SJSA1 (cell line): ENCODE data around the gene DGCR8. TPM values are rescaled to one million over a fixed set of nuclear protein-coding genes. Genes with fewer than 3 reads are reported as not detected.

ENCODE experiments used
- DNase-seq, 2 experiments: peaks; one replicate each; pipeline ENCODE4 v3.0.0-alpha.2; 2015 to 2020; ENCODE audit warnings: low spot score in 2 of 2, low read depth in 1 of 2
- H3K27ac ChIP-seq: fragments of 250-450 bp; sonication (Bioruptor Pico); 2 replicates; pipeline ENCODE4 v1.5.1; 2020; ENCODE audit warnings: mild to moderate bottlenecking, moderate library complexity
- H3K27me3 ChIP-seq: fragments of 250-450 bp; sonication (Bioruptor Pico); replicated peaks from 2 replicates; pipeline ENCODE4 v1.5.1; 2020; ENCODE audit warnings: mild to moderate bottlenecking, moderate library complexity
- H3K36me3 ChIP-seq: fragments of 250-450 bp; sonication (Bioruptor Pico); 2 replicates; pipeline ENCODE4 v1.5.1; 2020; ENCODE audit warnings: mild to moderate bottlenecking
- H3K4me1 ChIP-seq: fragments of 250-450 bp; sonication (Bioruptor Pico); replicated peaks from 2 replicates; pipeline ENCODE4 v1.6.1; 2021; ENCODE audit warnings: mild to moderate bottlenecking
- H3K4me3 ChIP-seq: fragments of 250-450 bp; sonication (Bioruptor Pico); 2 replicates; pipeline ENCODE4 v1.5.1; 2020; ENCODE audit warnings: mild to moderate bottlenecking
- H3K9me3 ChIP-seq: fragments of 250-450 bp; sonication (Bioruptor Pico); replicated peaks from 2 replicates; pipeline ENCODE4 v1.5.1; 2020; ENCODE audit warnings: mild to moderate bottlenecking
- total RNA-seq: library from RNA; depleted of rRNA; stranded (reverse); fragments of >200 nt; shearing (Covaris generic); gene quantifications from 2 replicates; pipeline ENCODE4 v1.2.3, GENCODE V29; 2014; rRNA removed

The DGCR8 gene
- total RNA-seq = 24.8 and 26.5 TPM in 2 replicates

DNA sequence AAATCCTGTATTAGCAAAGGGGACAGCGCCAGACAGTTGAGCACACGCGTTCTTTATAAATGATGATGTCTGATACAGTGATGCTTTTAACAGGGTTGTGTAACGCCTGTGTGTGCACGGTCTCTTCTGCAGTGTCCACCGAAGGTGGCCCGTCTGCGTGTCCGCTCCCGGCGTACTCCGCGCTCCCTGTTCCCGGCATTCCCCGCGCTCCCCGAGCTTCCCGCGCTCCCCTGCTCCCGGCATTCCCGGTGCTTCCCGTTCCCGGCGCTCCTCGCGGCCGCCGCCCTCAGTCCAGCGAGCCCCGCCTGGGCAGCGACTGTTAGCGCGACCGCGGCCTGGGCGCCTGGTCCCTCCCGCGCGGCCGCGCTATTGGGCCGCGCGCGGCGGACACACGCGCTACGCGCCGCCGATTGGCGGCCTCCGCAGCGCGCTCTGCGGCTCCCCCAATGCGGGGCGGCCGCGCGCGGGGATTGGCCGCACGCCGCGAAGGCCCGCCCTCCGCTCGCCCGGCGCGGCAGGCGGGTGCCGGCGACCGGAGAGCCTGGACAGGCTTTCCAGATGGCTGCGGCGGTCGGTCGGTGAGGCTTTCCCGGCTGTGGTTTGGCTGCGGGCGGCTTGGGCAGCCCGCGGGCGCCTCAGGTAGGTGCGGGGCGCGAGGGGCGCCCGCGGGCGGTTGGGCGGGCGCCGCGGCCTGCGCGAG is at the start of gene DGCR8:
DGCR8 (plus strand) TSS at position 497 of the 700 bp plus-strand sequence. CDS start 5,723 bp downstream, outside the sequence.
- DNase-seq = peak; percentile 92 to 96
- peak within 1 kb of the TSS; percentile 94 for H3K4me3 ChIP-seq
- H3K36me3 ChIP-seq = peaks cover 47% of the 10 kb centered on the region
- no peaks in the 10 kb centered on the region for H3K9me3 ChIP-seq
- H3K27ac ChIP-seq = peak within 1 kb of the TSS; percentile 92
- H3K27me3 ChIP-seq = no peaks in the 10 kb centered on the region
- peaks cover 24% of the 10 kb centered on the region for H3K4me1 ChIP-seq

DNA sequence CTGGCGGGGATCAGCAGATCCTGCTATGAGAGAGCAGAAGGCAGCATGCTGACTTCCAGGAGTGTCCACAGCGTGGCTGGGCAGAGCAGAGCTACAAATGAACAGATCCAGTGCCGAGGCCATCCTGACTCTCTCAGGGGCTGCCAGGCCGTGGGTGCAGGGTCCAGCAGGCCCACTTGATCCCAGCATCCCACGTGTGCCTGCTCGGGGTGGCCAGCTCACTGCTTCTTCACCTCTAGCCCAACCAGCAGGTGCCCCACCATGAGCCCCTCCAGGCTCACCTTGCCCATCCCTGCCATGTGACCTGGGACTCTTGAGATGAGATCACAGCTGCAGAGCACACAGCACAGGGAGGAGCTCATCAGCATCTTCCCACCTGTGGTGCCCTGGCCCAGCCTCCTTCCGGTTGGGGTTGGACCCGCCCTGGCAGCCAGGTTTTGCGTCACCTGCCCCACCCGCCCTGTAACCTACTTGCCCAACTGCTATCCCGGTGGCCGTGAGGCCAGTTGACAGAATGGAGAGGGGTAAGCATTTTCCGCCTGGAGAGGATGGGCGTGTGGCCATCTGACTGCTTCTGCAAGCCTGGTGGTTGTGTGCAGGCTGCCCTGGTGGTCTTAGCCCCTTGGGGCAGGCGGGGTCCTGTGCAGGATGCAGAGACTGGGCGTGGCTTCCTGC is 48.2 kb upstream of the DGCR8 start:
- H3K4me1 ChIP-seq = no peaks in the 10 kb centered on the region
- H3K27me3 ChIP-seq = no peaks in the 10 kb centered on the region
- H3K9me3 ChIP-seq = no peaks in the 10 kb centered on the region

GRCh38 chr22:20032407-20032991 is 47.5 kb upstream of the DGCR8 start:
- Histone ChIP-seq H3K36me3 (peaks cover 19% of the 10 kb centered on the region), H3K27me3 (no peaks in the 10 kb centered on the region), H3K9me3 (no peaks in the 10 kb centered on the region), H3K4me1 (no peaks in the 10 kb centered on the region), H3K27ac (no peak overlapping the region), H3K4me3 (no peak overlapping the region)
- no peak for DNase-seq

More for the DNA sequence above, 48.2 kb upstream of the DGCR8 start:
- Histone ChIP-seq H3K36me3 (peaks cover 12% of the 10 kb centered on the region), H3K4me3 (no peak overlapping the region), H3K27ac (no peak overlapping the region)
- DNase-seq = no peak

DNA sequence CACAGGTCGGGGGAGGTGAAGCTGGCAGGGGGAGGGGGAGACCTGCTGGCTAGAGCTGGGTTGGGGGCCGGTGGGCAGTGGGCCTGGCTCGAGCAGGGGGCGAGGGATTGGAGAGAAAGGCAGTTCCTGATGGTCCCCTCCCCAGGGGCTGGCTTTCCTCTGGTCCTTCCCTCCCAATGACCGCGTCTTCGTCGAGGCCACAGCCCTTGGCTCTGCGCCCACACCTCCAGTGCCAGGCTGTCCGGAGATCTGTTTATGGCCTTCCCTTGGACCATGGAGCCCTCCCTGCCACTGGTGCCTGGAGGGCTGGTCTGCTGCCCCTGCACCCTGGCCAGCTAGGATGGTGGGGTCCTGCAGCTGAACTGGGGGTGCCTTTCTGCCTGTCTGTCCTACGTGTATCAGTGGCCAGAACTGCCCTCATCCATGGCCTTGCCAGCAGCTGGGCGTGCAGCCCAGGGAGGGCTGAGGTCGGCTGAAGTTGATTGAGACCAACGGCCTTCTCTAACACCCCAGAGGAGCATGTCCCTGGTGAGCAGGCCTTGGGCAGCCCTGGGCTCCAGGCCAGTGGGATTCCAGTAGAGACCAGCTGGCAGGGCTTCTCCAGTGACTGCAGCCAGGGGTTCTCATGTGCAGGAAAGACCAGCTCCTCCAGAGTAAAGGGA is 46.9 kb upstream of the DGCR8 start:
- no peak for DNase-seq
- Histone ChIP-seq H3K27ac (no peak overlapping the region), H3K4me3 (no peak overlapping the region), H3K9me3 (no peaks in the 10 kb centered on the region), H3K36me3 (peaks cover 23% of the 10 kb centered on the region), H3K4me1 (no peaks in the 10 kb centered on the region), H3K27me3 (no peaks in the 10 kb centered on the region)

DNA sequence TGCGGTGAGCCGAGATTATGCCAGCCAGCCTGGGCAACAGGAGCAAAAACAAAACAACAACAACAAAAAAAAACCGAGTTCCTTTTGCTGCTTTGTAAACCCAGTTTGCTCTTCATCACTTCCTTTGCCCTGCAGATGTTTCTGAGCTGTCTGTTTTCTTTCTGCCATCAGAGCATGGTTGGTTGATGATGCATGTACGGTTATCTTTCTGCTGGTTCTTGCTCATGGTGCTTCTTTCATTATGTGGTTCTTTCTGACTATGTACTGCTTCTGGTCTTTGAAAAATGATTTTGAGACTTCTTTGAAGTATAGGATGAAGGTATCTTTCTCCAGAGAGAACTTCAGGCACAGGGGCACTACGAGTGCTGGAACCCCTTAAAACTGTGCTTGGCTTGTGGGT is 45.9 kb upstream of the DGCR8 start:
- H3K27ac ChIP-seq = no peak overlapping the region
- H3K4me3 ChIP-seq = no peak overlapping the region
- H3K4me1 ChIP-seq = no peaks in the 10 kb centered on the region
- H3K36me3 ChIP-seq = peaks cover 26% of the 10 kb centered on the region
- no peak for DNase-seq
- no peaks in the 10 kb centered on the region for H3K27me3 ChIP-seq
- no peaks in the 10 kb centered on the region for H3K9me3 ChIP-seq

DNA sequence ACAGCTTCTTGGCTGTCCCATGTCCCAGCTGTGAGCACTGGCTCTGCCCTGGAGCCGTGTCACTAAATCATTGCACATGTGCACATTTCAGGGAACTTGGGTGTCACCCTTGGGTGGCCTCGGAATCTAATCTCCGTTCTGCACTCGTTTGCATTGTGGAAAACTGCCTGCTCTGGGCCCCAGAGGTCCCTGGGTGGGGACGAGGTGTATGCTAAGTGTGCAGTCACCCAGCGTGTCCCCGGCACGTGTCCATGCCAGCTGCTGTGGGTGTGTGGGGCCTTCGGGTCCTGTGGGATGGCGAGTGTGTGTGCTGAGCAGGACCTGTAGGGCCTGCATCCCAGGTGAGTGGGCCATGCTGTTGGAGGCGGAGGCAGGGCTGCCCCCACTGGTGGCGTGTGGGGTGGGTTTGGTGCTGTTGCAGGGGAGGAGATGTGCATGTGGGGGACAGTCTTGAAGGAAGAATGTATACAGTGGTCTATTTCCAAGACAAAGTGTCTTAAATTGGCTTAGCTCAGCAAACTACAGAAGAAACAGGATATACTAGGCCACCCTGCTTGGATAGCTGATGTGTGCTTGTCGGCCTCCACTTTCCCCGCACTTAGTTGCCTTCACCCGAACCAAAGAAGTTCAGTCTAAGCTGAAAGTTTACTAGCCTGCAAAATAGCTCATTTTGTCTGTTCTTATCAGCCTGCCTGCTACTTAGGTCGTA is 44.5 kb upstream of the DGCR8 start:
- Histone ChIP-seq H3K36me3 (peaks cover 26% of the 10 kb centered on the region), H3K27me3 (no peaks in the 10 kb centered on the region), H3K9me3 (no peaks in the 10 kb centered on the region), H3K27ac (no peak overlapping the region), H3K4me3 (no peak overlapping the region), H3K4me1 (no peaks in the 10 kb centered on the region)
- peak in 1 of 2 experiments; percentile 41 for DNase-seq

GRCh38 chr22:20036084-20036482 is 44.0 kb upstream of the DGCR8 start:
- Histone ChIP-seq H3K4me3 (no peak overlapping the region), H3K4me1 (no peaks in the 10 kb centered on the region), H3K27ac (no peak overlapping the region), H3K27me3 (no peaks in the 10 kb centered on the region), H3K36me3 (peaks cover 26% of the 10 kb centered on the region), H3K9me3 (no peaks in the 10 kb centered on the region)
- no peak for DNase-seq

GRCh38 chr22:20036535-20037392 is 43.3 kb upstream of the DGCR8 start:
- peaks cover 26% of the 10 kb centered on the region for H3K36me3 ChIP-seq

DNA sequence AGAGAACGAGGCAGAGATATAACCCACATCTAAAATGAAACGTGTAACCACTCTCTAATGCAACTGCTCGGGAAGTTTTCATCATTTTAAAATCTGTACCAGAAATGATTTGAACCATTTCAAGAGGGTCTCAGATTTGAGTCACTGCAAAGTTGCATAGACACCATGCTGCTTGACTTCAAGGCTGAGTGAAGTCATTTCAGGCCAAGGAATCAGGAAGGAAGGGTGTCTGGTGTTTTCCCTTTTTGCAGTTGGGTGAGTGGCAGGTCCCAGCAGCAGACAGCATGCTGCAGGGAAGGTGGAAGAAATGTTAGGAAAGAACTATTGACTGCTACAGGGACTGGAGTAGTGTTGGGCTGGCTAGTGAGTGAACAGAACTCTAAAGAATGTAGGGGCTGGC is 42.6 kb upstream of the DGCR8 start:
- peaks cover 23% of the 10 kb centered on the region for H3K36me3 ChIP-seq
- H3K27me3 ChIP-seq = no peaks in the 10 kb centered on the region
- H3K9me3 ChIP-seq = no peaks in the 10 kb centered on the region
- H3K4me1 ChIP-seq = no peaks in the 10 kb centered on the region
- no peak for DNase-seq
- H3K27ac ChIP-seq = no peak overlapping the region
- H3K4me3 ChIP-seq = no peak overlapping the region

More at GRCh38 chr22:20036535-20037392, 43.3 kb upstream of the DGCR8 start:
- DNase-seq = no peak
- no peaks in the 10 kb centered on the region for H3K4me1 ChIP-seq
- no peaks in the 10 kb centered on the region for H3K27me3 ChIP-seq
- no peaks in the 10 kb centered on the region for H3K9me3 ChIP-seq
- no peak overlapping the region for H3K4me3 ChIP-seq
- no peak overlapping the region for H3K27ac ChIP-seq

DNA sequence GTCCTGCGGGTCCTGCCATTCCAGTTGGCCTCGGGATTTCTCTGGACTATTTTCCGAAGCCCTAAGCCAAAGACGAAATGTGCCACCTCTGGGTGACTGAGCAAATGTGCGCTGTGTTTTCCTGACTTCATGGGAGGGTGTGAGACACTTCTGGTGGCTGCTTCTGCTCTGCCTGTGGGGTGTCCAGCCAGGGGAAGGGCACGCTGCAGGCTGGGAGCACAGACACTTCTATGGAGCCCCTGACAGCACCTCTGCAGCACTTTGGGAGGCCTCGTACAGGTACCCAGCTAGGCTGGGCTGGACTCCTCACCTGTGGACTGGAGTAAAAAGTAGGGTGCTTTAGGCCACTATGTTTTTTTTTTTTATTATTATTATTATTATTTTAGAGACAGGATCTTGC is 41.5 kb upstream of the DGCR8 start:
- no peaks in the 10 kb centered on the region for H3K27me3 ChIP-seq
- no peaks in the 10 kb centered on the region for H3K4me1 ChIP-seq
- DNase-seq = no peak
- no peaks in the 10 kb centered on the region for H3K9me3 ChIP-seq
- H3K36me3 ChIP-seq = peaks cover 22% of the 10 kb centered on the region
- no peak overlapping the region for H3K4me3 ChIP-seq
- H3K27ac ChIP-seq = no peak overlapping the region

- Histone ChIP-seq H3K27me3 (no peaks in the 10 kb centered on the region), H3K36me3 (peaks cover 27% of the 10 kb centered on the region), H3K4me3 (no peak overlapping the region), H3K4me1 (no peaks in the 10 kb centered on the region), H3K27ac (no peak overlapping the region), H3K9me3 (no peaks in the 10 kb centered on the region)
- no peak for DNase-seq
These were observed 40.2 kb upstream of the DGCR8 start for GRCh38 chr22:20039683-20040325.
